Testis (tissue), 2 donors: ENCODE data around the gene ECE2.

Experiments used
- CTCF ChIP-seq, 3 experiments: fragments of 450-650 bp in 2 of 3; fragments of 200-600 bp in 1 of 3; sonication (generic) in 1 of 3; IDR thresholded peaks; one replicate each; pipeline ENCODE4 v1.5.1; 2016 to 2019; ENCODE audit warnings: antibody characterized with exemption in 3 of 3, mild to moderate bottlenecking in 2 of 3, moderate library complexity in 1 of 3
- POLR2A ChIP-seq: fragments of 450-650 bp; IDR thresholded peaks from one replicate; pipeline ENCODE4 v1.6.1; 2017; ENCODE audit warnings: antibody characterized with exemption, mild to moderate bottlenecking, moderate library complexity

GRCh38 chr3:184230081-184230602 is 45.7 kb upstream of the ECE2 start:
- no peak for TF ChIP-seq POLR2A
- TF ChIP-seq CTCF (IDR thresholded peaks at IDR 0.05), result no peak
